ENCODE data around the gene GATA3. TPM values are rescaled to one million over a fixed set of nuclear protein-coding genes. Genes with fewer than 3 reads are reported as not detected.

Gene GATA3
- total and polyA plus RNA-seq, 7 donors, result 1.2 to 2.1 TPM; not detected in 5

DNA sequence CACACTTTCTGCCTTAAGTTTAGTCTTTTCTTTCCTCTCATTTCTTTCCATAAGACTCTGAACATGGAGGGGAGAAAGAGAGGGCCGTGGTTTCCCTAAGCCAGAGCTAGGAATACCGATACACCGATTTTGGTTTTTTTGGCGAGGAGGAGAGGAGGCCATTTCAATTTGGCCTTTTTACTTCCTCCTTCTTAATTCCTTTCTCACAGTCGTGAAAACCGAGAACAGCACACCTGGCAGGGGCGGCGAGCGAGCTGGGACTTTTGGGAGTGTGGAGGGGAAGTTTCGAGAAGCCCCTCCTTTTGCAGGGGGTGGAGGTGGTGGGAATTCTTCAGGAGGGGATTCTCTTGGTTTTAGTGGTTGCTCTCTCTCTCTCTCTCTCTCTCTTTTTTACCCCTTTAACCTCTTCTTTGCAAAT lies 6.2 kb downstream of the GATA3 start:
- H3K4me1 ChIP-seq, result peaks cover 0 to 1% (median 0%) of the 10 kb centered on the region in 4 donors
- H3K9me3 ChIP-seq, result no peaks in the 10 kb centered on the region
- H3K4me3 ChIP-seq, result no peak overlapping the region
- intact Hi-C loops (cut with DNase I), result no loop called here
- no peak for TF ChIP-seq POLR2A (IDR thresholded peaks at IDR 0.05)
- TF ChIP-seq CTCF (IDR thresholded peaks at IDR 0.05), result no peak
- no peak for TF ChIP-seq EP300 (IDR thresholded peaks at IDR 0.05)
- TF ChIP-seq POLR2AphosphoS5 (IDR thresholded peaks at IDR 0.05), result no peak
- WGBS, 2 donors, result 23 to 57% methylated on average over 10 of the region's 10 CpGs
- H3K36me3 ChIP-seq, result no peaks in the 10 kb centered on the region
- no peak for DNase-seq
- no peak overlapping the region for H3K27ac ChIP-seq
- H3K27me3 ChIP-seq, result peaks cover 7 to 87% (median 45%) of the 10 kb centered on the region in 3 donors

- H3K36me3 ChIP-seq, result no peaks in the 10 kb centered on the region
- H3K27me3 ChIP-seq, result peaks cover 2 to 85% (median 37%) of the 10 kb centered on the region in 3 donors
- no peak overlapping the region for H3K4me3 ChIP-seq
- H3K27ac ChIP-seq, result no peak overlapping the region
- DNase-seq, result no peak
- WGBS, 2 donors, result 64 to 74% methylated on average over 17 of the region's 17 CpGs
- no peaks in the 10 kb centered on the region for H3K9me3 ChIP-seq
- H3K4me1 ChIP-seq, result no peaks in the 10 kb centered on the region
- TF ChIP-seq EP300 (IDR thresholded peaks at IDR 0.05), result no peak
- TF ChIP-seq POLR2A (IDR thresholded peaks at IDR 0.05), result no peak
- no peak for TF ChIP-seq CTCF (IDR thresholded peaks at IDR 0.05)
- no peak for TF ChIP-seq POLR2AphosphoS5 (IDR thresholded peaks at IDR 0.05)
- intact Hi-C loops (cut with DNase I), result no loop called here
Observed at GRCh38 chr10:8061274-8062211, 7.1 kb downstream of the GATA3 start.

DNA sequence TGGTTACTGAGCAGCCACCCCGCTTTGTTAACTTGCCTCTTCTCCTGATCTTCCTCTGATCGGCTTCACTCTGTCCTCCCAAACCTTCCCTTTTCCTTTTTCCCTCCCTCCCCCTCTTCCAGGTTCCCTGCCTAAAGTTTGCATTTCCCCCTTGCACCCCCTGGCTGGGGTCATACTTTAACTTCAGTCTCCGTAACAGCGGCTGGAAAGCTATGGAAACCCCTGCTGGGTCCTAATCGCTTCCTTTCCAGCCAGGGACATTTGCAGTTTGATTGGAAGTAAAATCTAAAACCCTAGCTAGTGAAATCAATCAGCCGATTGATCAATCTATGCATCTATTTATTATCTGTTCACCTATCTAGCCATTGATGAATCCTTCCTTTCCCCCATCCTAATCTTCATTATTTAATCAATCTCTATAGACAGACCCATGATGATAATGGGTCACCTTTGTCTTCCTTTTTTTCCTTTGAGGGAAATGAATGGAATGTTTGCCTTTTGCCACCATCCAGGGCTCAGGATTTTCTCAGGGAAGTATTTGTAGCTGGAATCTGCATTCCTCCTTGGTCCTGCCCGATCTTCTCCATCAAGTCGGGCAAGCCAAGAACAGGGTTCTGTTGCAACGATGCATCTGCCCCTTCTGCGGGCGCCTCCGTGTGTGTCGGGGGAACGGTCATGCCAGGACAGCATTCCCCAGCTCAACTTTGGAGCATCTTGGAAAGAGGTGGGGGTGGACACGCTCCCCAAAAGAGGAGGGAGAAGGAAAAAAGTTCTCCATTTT lies 8.8 kb downstream of the GATA3 start:
- H3K27ac ChIP-seq, result no peak overlapping the region
- 55 to 69% methylated on average over 15 of the region's 15 CpGs for WGBS, 2 donors
- no peaks in the 10 kb centered on the region for H3K9me3 ChIP-seq
- peaks cover 2 to 75% (median 32%) of the 10 kb centered on the region in 3 donors for H3K27me3 ChIP-seq
- H3K4me3 ChIP-seq, result no peak overlapping the region
- no peaks in the 10 kb centered on the region for H3K4me1 ChIP-seq
- TF ChIP-seq CTCF (IDR thresholded peaks at IDR 0.05), result no peak
- TF ChIP-seq POLR2AphosphoS5 (IDR thresholded peaks at IDR 0.05), result no peak
- DNase-seq, result no peak
- intact Hi-C loops (cut with DNase I), result no loop called here
- H3K36me3 ChIP-seq, result no peaks in the 10 kb centered on the region

DNA sequence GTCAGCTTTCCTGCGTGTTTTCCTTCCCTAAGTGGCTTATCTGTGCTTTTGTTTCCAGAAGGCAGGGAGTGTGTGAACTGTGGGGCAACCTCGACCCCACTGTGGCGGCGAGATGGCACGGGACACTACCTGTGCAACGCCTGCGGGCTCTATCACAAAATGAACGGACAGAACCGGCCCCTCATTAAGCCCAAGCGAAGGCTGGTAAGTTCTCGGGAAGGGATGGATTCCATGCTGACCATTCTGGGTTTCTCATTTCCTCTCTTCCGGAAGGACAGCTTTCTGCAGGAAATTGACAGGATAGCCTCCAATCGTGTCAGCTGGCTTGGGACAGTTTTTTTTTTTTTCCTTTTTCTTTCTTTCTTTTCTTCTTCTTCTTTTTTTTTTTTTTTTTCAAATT lies 9.4 kb downstream of the GATA3 start:
- Histone ChIP-seq H3K36me3 (no peaks in the 10 kb centered on the region), H3K4me1 (no peaks in the 10 kb centered on the region), H3K27me3 (peaks cover 2 to 68% (median 31%) of the 10 kb centered on the region in 3 donors), H3K4me3 (no peak overlapping the region), H3K9me3 (no peaks in the 10 kb centered on the region), H3K27ac (no peak overlapping the region)
- intact Hi-C loops (cut with DNase I), result no loop called here
- no peak for DNase-seq
- WGBS, 2 donors, result 76 to 79% methylated on average over 13 of the region's 13 CpGs
- TF ChIP-seq CTCF (IDR thresholded peaks at IDR 0.05) (no peak), EP300 (IDR thresholded peaks at IDR 0.05) (no peak)
